SU-DHL-6 (cell line): ENCODE results near the gene TNRC6B.

Experiments used
- H2AFZ ChIP-seq: fragments of 200-600 bp; sonication (generic); 2 replicates; pipeline ENCODE4 v1.6.1; 2014; ENCODE audit warnings: low read depth, mild to moderate bottlenecking, moderate library complexity, mixed read lengths, antibody characterized with exemption, low read length; ENCODE audit not compliant: severe bottlenecking
- H3F3A ChIP-seq: fragments of 200-600 bp; shearing (Covaris generic); 2 replicates; pipeline ENCODE4 v1.6.0; 2016; ENCODE audit warnings: antibody characterized with exemption, mild to moderate bottlenecking; ENCODE audit not compliant: insufficient read depth
- H3K27ac ChIP-seq: fragments of 200-600 bp; sonication (generic); 2 replicates; pipeline ENCODE4 v1.5.1; 2016; ENCODE audit warnings: low read depth, mild to moderate bottlenecking, low read length, moderate library complexity, mixed read lengths
- H3K27me3 ChIP-seq: fragments of 200-600 bp; sonication (generic), shearing (Covaris generic); 2 replicates; pipeline ENCODE4 v1.6.0; 2014; ENCODE audit warnings: mild to moderate bottlenecking, low read length
- H3K36me3 ChIP-seq: fragments of 200-600 bp; sonication (generic); 2 replicates; pipeline ENCODE4 v1.6.1; 2014; ENCODE audit warnings: mild to moderate bottlenecking, low read length, mixed read lengths
- H3K4me2 ChIP-seq: fragments of 300-600, 200-600 bp; shearing (Covaris generic), sonication (generic); 2 replicates; pipeline ENCODE4 v1.6.0; 2014; ENCODE audit warnings: low read length, low read depth, mild to moderate bottlenecking; ENCODE audit not compliant: poor library complexity, severe bottlenecking
- H3K4me3 ChIP-seq: fragments of 200-600 bp; sonication (generic); 2 replicates; pipeline ENCODE4 v1.5.1; 2014; ENCODE audit warnings: antibody characterized with exemption, low read length, mild to moderate bottlenecking, mixed read lengths; ENCODE audit not compliant: insufficient read depth, poor library complexity, severe bottlenecking
- H3K79me2 ChIP-seq: fragments of 200-600 bp; sonication (generic); 2 replicates; pipeline ENCODE4 v1.6.1; 2014; ENCODE audit warnings: mild to moderate bottlenecking, low read length, moderate library complexity; ENCODE audit not compliant: insufficient read depth
- H3K9ac ChIP-seq: fragments of 200-600 bp; sonication (generic); 2 replicates; pipeline ENCODE4 v1.7.0; 2014; ENCODE audit warnings: mild to moderate bottlenecking, low read length
- H3K9me2 ChIP-seq: fragments of 200-600 bp; sonication (generic); replicated peaks from 2 replicates; pipeline ENCODE4 v1.6.1; 2014; ENCODE audit warnings: low read length; ENCODE audit not compliant: insufficient read depth
- H3K9me3 ChIP-seq: fragments of 200-600 bp; sonication (generic); 2 replicates; pipeline ENCODE4 v1.6.1; 2014; ENCODE audit warnings: low read length, mixed read lengths; ENCODE audit not compliant: insufficient read depth
- H4K20me1 ChIP-seq: fragments of 200-600 bp; sonication (generic); 2 replicates; pipeline ENCODE4 v1.6.1; 2014; ENCODE audit warnings: low read depth, mild to moderate bottlenecking, antibody characterized with exemption, low read length, moderate library complexity, mixed read lengths
- EZH2phosphoT487 ChIP-seq: fragments of 200-600 bp; sonication (generic), shearing (Covaris generic); conservative IDR thresholded peaks from 2 replicates; pipeline ENCODE4 v1.6.1; 2018; ENCODE audit warnings: mild to moderate bottlenecking, antibody characterized with exemption, low read length, moderate library complexity, mixed read lengths
- TF ChIP-seq, protein P1 (sequence below): fragments of 200-600 bp; sonication (generic); IDR thresholded peaks from one replicate; pipeline ENCODE4 v1.5.1; 2017; ENCODE audit warnings: antibody characterized with exemption, mild to moderate bottlenecking, low read length, moderate library complexity; ENCODE audit not compliant: insufficient read depth, poor library complexity, severe bottlenecking

TNRC6B gene

DNA sequence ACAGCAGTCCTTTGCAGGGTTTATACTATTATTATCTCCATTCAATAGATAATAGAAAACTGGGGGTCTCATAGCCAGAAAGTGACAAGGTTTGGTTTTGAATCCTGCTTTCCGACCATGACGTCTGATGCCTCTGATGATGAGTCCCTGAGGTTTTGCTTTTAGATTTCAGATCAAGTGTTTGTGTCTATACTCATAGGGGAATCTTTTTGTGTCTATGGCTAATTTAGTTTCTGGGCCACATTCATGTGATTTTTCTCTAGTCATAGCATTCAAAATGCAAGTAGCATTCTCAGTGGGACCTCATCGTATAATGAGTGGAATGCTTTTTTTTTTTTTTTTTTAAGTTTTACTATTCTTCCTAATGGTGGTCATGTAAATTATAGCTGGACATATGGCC, 72.9 kb downstream of the TNRC6B start:
- no peaks in the 10 kb centered on the region for H3F3A ChIP-seq
- H3K9ac ChIP-seq = no peak overlapping the region
- no peak overlapping the region for H3K27ac ChIP-seq
- no peak overlapping the region for H2AFZ ChIP-seq
- no peak for TF ChIP-seq EZH2phosphoT487
- TF ChIP-seq, protein P1, sequence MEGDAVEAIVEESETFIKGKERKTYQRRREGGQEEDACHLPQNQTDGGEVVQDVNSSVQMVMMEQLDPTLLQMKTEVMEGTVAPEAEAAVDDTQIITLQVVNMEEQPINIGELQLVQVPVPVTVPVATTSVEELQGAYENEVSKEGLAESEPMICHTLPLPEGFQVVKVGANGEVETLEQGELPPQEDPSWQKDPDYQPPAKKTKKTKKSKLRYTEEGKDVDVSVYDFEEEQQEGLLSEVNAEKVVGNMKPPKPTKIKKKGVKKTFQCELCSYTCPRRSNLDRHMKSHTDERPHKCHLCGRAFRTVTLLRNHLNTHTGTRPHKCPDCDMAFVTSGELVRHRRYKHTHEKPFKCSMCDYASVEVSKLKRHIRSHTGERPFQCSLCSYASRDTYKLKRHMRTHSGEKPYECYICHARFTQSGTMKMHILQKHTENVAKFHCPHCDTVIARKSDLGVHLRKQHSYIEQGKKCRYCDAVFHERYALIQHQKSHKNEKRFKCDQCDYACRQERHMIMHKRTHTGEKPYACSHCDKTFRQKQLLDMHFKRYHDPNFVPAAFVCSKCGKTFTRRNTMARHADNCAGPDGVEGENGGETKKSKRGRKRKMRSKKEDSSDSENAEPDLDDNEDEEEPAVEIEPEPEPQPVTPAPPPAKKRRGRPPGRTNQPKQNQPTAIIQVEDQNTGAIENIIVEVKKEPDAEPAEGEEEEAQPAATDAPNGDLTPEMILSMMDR = no peak
- no peaks in the 10 kb centered on the region; the same call in 1 of the 2 replicates for H4K20me1 ChIP-seq
- no peak overlapping the region for H3K4me2 ChIP-seq
- H3K9me3 ChIP-seq = no peaks in the 10 kb centered on the region
- no peaks in the 10 kb centered on the region for H3K27me3 ChIP-seq
- H3K9me2 ChIP-seq = no peaks in the 10 kb centered on the region
- H3K36me3 ChIP-seq = no peaks in the 10 kb centered on the region
- H3K79me2 ChIP-seq = peaks cover 25% of the 10 kb centered on the region; the same call in 1 of the 2 replicates
- H3K4me3 ChIP-seq = no peak overlapping the region

DNA sequence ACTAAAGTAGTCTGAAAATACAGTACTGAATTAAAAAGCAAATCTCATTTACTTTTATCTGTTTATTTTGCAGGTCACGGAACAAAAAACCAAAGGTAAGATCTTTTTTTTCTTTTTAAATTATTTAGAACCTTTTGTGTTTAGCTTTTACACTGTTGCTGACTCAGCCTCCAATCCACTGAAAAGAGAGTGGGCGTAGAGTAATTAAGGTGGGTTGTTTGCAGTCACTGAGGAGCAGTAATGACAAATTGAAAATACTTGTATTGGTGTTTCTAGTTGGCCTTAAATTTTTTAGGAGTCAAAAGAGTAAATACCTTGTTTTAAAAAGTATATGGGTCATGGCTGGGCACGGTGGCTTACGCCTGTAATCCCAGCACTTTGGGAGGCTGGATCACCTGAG, 73.4 kb downstream of the TNRC6B start:
- Histone ChIP-seq H3K79me2 (peaks cover 22% of the 10 kb centered on the region; the same call in 1 of the 2 replicates), H3K4me2 (no peak overlapping the region), H3K9me3 (no peaks in the 10 kb centered on the region), H4K20me1 (no peaks in the 10 kb centered on the region; the same call in 1 of the 2 replicates), H3K27ac (no peak overlapping the region), H3F3A (no peaks in the 10 kb centered on the region), H2AFZ (no peak overlapping the region), H3K9ac (no peak overlapping the region), H3K27me3 (no peaks in the 10 kb centered on the region), H3K36me3 (no peaks in the 10 kb centered on the region), H3K9me2 (no peaks in the 10 kb centered on the region), H3K4me3 (no peak overlapping the region)
- TF ChIP-seq, protein P1 = no peak
- no peak for TF ChIP-seq EZH2phosphoT487

DNA sequence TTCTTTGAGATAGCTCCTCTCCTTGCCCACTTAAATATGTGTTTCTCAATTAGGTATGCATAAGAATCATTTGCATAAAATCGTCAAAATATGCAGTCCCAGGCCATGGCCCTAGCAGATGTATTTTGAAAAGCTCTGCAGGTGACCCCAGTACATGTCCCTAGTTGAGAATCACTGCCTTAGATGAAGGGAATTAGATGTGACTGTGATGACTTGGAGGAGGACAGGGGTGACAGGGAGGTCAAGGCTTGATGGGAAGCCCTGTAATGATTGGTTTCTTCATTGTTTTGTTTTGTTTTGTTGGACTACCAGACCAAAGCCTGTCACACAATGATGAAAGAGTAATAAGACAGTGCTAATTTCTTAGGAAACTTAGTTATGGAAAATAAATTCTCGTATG, 74.4 kb downstream of the TNRC6B start:
- H3K4me2 ChIP-seq = no peak overlapping the region
- no peaks in the 10 kb centered on the region for H3F3A ChIP-seq
- no peaks in the 10 kb centered on the region for H3K9me3 ChIP-seq
- H3K27ac ChIP-seq = no peak overlapping the region
- no peak overlapping the region for H3K4me3 ChIP-seq
- H3K79me2 ChIP-seq = peaks cover 16% of the 10 kb centered on the region; the same call in 1 of the 2 replicates
- H3K36me3 ChIP-seq = no peaks in the 10 kb centered on the region
- no peak for TF ChIP-seq EZH2phosphoT487
- TF ChIP-seq, protein P1 = no peak
- no peaks in the 10 kb centered on the region for H3K27me3 ChIP-seq
- no peaks in the 10 kb centered on the region; the same call in 1 of the 2 replicates for H4K20me1 ChIP-seq
- H3K9ac ChIP-seq = no peak overlapping the region
- H2AFZ ChIP-seq = no peak overlapping the region
- no peaks in the 10 kb centered on the region for H3K9me2 ChIP-seq
